HepG2 (cell line): ENCODE measurements around the gene MTTP. TPM values are rescaled to one million over a fixed set of nuclear protein-coding genes. Genes with fewer than 3 reads are reported as not detected.

Experiments used
- ATAC-seq: fragments of 200-7000 bp; cut with Tn5 transposase; 3 replicates; pipeline ENCODE4 v1.9.1; 2020; ENCODE audit warnings: mild to moderate bottlenecking, moderate library complexity
- BruUV-seq: library from RNA; stranded (reverse); fragments of 400-500 nt; replicated peaks from 2 replicates; lab custom pipeline; 2021; lab: Mats Ljungman, UMichigan
- CTCF ChIA-PET: fragments of 300-600 bp; formaldehyde crosslinking; extraction: SDS; loops from one replicate; lab custom pipeline; 2021; ENCODE audit warnings: low total read pairs, inconsistent platforms, low intra/inter-chr PET ratio; lab: Yijun Ruan, JAX
- POLR2A ChIA-PET: fragments of 350-600 bp; sonication (Branson Sonifier 250); formaldehyde crosslinking; loops from one replicate; lab custom pipeline; 2020; ENCODE audit warnings: antibody characterized with exemption, inconsistent platforms; lab: Yijun Ruan, JAX
- DNase-seq: peaks from one replicate; pipeline ENCODE4 v3.0.0-alpha.2; 2015; ENCODE audit warnings: low spot score
- FAIRE-seq: peaks from 3 replicates; lab custom pipeline; 2011; peaks lifted over from hg19 to GRCh38; lab: Jason Lieb, UNC
- H2AFZ ChIP-seq: one replicate; pipeline ENCODE4 v1.6.1; 2011; ENCODE audit warnings: low read length, inconsistent platforms
- H3K27ac ChIP-seq: fragments of 300-600 bp; 3 replicates; pipeline ENCODE4 v1.8.0; 2011; ENCODE audit warnings: mixed run types, mild to moderate bottlenecking, mixed read lengths, low read length, inconsistent platforms; ENCODE audit not compliant: insufficient read depth; ENCODE audit errors: extremely low read length
- H3K27me3 ChIP-seq, 2 experiments: fragments of 200-600 bp in 1 of 2; 2 replicates in 1 of 2; 3 replicates in 1 of 2; pipeline versions ENCODE4 v1.6.0 to v1.8.0; 2011; ENCODE audit warnings: low read length in 2 of 2, mild to moderate bottlenecking in 2 of 2, moderate library complexity in 2 of 2, inconsistent platforms in 1 of 2; ENCODE audit not compliant: insufficient read depth in 2 of 2, control insufficient read depth in 1 of 2
- H3K36me3 ChIP-seq, 2 experiments: fragments of 200-600 bp in 1 of 2; replicated peaks in 1 of 2; 2 replicates in 1 of 2; 3 replicates in 1 of 2; pipeline versions ENCODE4 v1.5.1 to v1.8.0; 2011; ENCODE audit warnings: low read length in 2 of 2, inconsistent platforms in 1 of 2; ENCODE audit not compliant: insufficient read depth in 2 of 2, control insufficient read depth in 1 of 2
- H3K4me1 ChIP-seq: 2 replicates; pipeline ENCODE4 v1.5.1; 2012; ENCODE audit warnings: low read length, inconsistent platforms; ENCODE audit not compliant: insufficient read depth
- H3K4me2 ChIP-seq: 2 replicates; pipeline ENCODE4 v1.6.0; 2011; ENCODE audit warnings: low read depth, low read length, inconsistent platforms
- H3K4me3 ChIP-seq, 3 experiments: fragments of 200-600 bp in 1 of 3; sonication (generic), shearing (Covaris generic) in 1 of 3; replicated peaks in 1 of 3; 2 replicates each; pipeline ENCODE4 v1.5.1; 2011 to 2016; ENCODE audit warnings: low read length in 3 of 3, inconsistent platforms in 2 of 3, low read depth in 2 of 3, mild to moderate bottlenecking in 2 of 3, control low read depth in 1 of 3, mixed read lengths in 1 of 3; ENCODE audit not compliant: insufficient read depth in 1 of 3
- H3K79me2 ChIP-seq: one replicate; pipeline ENCODE4 v1.6.1; 2011; ENCODE audit warnings: low read length, inconsistent platforms; ENCODE audit not compliant: insufficient read depth
- H3K9ac ChIP-seq: 2 replicates; pipeline ENCODE4 v1.6.0; 2011; ENCODE audit warnings: mild to moderate bottlenecking, low read depth, low read length, inconsistent platforms; ENCODE audit not compliant: insufficient read depth
- H3K9me3 ChIP-seq: 2 replicates; pipeline ENCODE4 v1.5.1; 2012; ENCODE audit warnings: mild to moderate bottlenecking, low read length
- H4K20me1 ChIP-seq: 2 replicates; pipeline ENCODE4 v1.6.0; 2011; ENCODE audit warnings: inconsistent platforms, mild to moderate bottlenecking, low read length, moderate library complexity; ENCODE audit not compliant: insufficient read depth
- BRCA1 ChIP-seq: sonication (generic); formaldehyde crosslinking; IDR thresholded peaks from 2 replicates; pipeline ENCODE4 v1.4.0; 2020; ENCODE audit warnings: missing genetic modification reagents
- ZFAT ChIP-seq: sonication (generic); formaldehyde crosslinking; conservative IDR thresholded peaks from 2 replicates; pipeline ENCODE4 v1.8.1; 2023; ENCODE audit warnings: missing genetic modification reagents, inconsistent platforms
- ZNF205 ChIP-seq: IDR thresholded peaks from 2 replicates; pipeline ENCODE4 v1.6.1; 2018; ENCODE audit warnings: missing biosample characterization, missing genetic modification reagents
- ZNF598 ChIP-seq: sonication (generic); formaldehyde crosslinking; IDR thresholded peaks from 2 replicates; pipeline ENCODE4 v1.5.1; 2020; ENCODE audit warnings: mild to moderate bottlenecking, missing genetic modification reagents, borderline replicate concordance
- ZNF616 ChIP-seq: sonication (generic); formaldehyde crosslinking; IDR thresholded peaks from 2 replicates; pipeline ENCODE4 v1.5.0; 2020; ENCODE audit warnings: low read depth, mild to moderate bottlenecking, missing genetic modification reagents
- ZNF788 ChIP-seq: sonication (generic); formaldehyde crosslinking; IDR thresholded peaks from 2 replicates; pipeline ENCODE4 v1.5.0; 2020; ENCODE audit warnings: mild to moderate bottlenecking, missing genetic modification reagents, borderline replicate concordance
- WGBS: methylation state at CpG from one replicate; pipeline ENCODE4 v1.1.6; 2017; ENCODE audit warnings: low lambda C conversion rate; 5-methylcytosine and 5-hydroxymethylcytosine counted together
- in situ Hi-C: cut with HindIII; loops from 2 replicates; pipeline ENCODE4 v1.10.0; 2017; ENCODE audit warnings: low pct_unique_long_range_greater_than_20kb; ENCODE audit not compliant: extremely low pct_ligation_motif_present
- intact Hi-C: fragments of 100-400 bp; cut with micrococcal nuclease; formaldehyde crosslinking; loops from one replicate; pipeline ENCODE4 v1.10.0; 2022; ENCODE audit not compliant: unreplicated experiment
- polyA plus RNA-seq, 8 experiments: library from polyadenylated mRNA; depleted of rRNA in 3 of 8; stranded (reverse) in 7 of 8; unstranded in 1 of 8; fragments of >200 nt; fragmentation: Illumina TruSeq in 4 of 8; extraction: Trizol in 4 of 8; gene quantifications; 2 replicates each; pipeline versions ENCODE4 v1.2.1 to v1.2.3, GENCODE V29; 2011 to 2016; ENCODE audit warnings: low read depth in 4 of 8, missing spikeins in 1 of 8, mixed read lengths in 1 of 8; ENCODE audit not compliant: insufficient read depth in 1 of 8
- total RNA-seq, 5 experiments: library from RNA; depleted of rRNA; stranded (reverse); fragments of >200 nt; fragmentation: Illumina TruSeq; extraction: Trizol; gene quantifications; 2 replicates each; pipeline ENCODE4 v1.2.3, GENCODE V29; 2016; ENCODE audit warnings: low read depth in 1 of 5
- TF ChIP-seq, protein P1 (sequence below): sonication (generic); formaldehyde crosslinking; IDR thresholded peaks from 2 replicates; pipeline ENCODE4 v1.5.0; 2020; ENCODE audit warnings: missing genetic modification reagents
- TF ChIP-seq, protein P2 (sequence below): sonication (generic); formaldehyde crosslinking; IDR thresholded peaks from 2 replicates; pipeline ENCODE4 v1.5.0; 2020; ENCODE audit warnings: mild to moderate bottlenecking, missing genetic modification reagents, borderline replicate concordance
- TF ChIP-seq, protein P3 (sequence below), 2 experiments: sonication (generic) in 1 of 2; formaldehyde crosslinking in 1 of 2; IDR thresholded peaks; 2 replicates each; pipeline versions ENCODE4 v1.4.0 to v1.6.1; 2018 to 2020; ENCODE audit warnings: missing genetic modification reagents in 2 of 2, borderline replicate concordance in 1 of 2, low read depth in 1 of 2, mild to moderate bottlenecking in 1 of 2, missing biosample characterization in 1 of 2

The MTTP gene
- total and polyA plus RNA-seq, 2 of the 13 experiments (the other 11 are each of a cell fraction or from before 2014, with no cell fraction given), result 84.7 to 102 TPM

DNA sequence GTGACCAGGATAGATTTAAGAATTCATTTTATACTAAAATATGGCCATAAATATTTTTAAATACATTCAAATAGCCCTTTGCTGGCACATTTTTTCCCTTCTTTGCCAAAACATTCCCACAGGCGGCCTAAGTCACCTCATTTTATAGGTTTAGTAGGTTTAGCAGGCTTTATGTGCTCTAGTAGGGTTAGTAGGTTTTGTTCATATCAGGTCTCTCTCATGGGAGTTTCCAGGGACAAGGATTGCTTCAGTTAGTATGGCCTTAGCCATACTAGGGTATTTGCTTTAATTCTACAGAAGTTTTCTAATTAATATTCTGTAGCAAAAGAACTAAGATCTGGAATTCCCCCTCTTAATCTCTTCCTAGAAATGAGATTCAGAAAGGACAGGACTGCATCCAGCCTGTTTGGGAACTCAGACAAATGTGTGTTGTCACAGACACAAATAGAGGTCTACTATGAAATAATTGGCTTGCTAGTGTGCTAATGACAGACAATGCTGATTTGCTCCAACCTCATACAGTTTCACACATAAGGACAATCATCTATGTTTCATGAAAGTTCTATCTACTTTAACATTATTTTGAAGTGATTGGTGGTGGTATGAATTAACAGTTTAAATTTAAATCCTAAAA, 772 bp upstream of the MTTP start:
- H3K27me3 ChIP-seq, result no peaks in the 10 kb centered on the region
- H3K4me3 ChIP-seq, result peak overlapping the region in 2 of 3 experiments; percentile 72 to 96; a peak in 2 of 6 replicates
- ChIA-PET POLR2A (interaction anchor here (1.0 to 3.9 kb wide), 2 partner anchors 11 to 373 kb away, joined by 4 to 44 read pairs; partner anchors contain the start of genes DNAJB14 and TRMT10A), CTCF (no interaction called here)
- no peak for FAIRE-seq
- peak; percentile 40 for ATAC-seq
- DNase-seq, result no peak
- H3K36me3 ChIP-seq, result no peaks in the 10 kb centered on the region
- H2AFZ ChIP-seq, result no peak overlapping the region
- H3K9me3 ChIP-seq, result no peaks in the 10 kb centered on the region
- peaks cover 37% of the 10 kb centered on the region for H3K79me2 ChIP-seq
- H3K4me1 ChIP-seq, result peaks cover 53% of the 10 kb centered on the region
- no peaks in the 10 kb centered on the region for H4K20me1 ChIP-seq
- WGBS, result 73% methylated on average over 1 of the region's 1 CpG
- in situ Hi-C loops, result no loop called here
- BruUV-seq, result no TSS peak
- TF ChIP-seq ZNF788 (CRISPR knock-in tag), result no peak
- no peak for TF ChIP-seq ZFAT (CRISPR knock-in tag)
- TF ChIP-seq BRCA1 (CRISPR knock-in tag), result no peak
- TF ChIP-seq ZNF205 (CRISPR knock-in tag), result no peak
- TF ChIP-seq, protein P1, sequence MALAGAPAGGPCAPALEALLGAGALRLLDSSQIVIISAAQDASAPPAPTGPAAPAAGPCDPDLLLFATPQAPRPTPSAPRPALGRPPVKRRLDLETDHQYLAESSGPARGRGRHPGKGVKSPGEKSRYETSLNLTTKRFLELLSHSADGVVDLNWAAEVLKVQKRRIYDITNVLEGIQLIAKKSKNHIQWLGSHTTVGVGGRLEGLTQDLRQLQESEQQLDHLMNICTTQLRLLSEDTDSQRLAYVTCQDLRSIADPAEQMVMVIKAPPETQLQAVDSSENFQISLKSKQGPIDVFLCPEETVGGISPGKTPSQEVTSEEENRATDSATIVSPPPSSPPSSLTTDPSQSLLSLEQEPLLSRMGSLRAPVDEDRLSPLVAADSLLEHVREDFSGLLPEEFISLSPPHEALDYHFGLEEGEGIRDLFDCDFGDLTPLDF (CRISPR knock-in tag), result no peak
- TF ChIP-seq, protein P2, sequence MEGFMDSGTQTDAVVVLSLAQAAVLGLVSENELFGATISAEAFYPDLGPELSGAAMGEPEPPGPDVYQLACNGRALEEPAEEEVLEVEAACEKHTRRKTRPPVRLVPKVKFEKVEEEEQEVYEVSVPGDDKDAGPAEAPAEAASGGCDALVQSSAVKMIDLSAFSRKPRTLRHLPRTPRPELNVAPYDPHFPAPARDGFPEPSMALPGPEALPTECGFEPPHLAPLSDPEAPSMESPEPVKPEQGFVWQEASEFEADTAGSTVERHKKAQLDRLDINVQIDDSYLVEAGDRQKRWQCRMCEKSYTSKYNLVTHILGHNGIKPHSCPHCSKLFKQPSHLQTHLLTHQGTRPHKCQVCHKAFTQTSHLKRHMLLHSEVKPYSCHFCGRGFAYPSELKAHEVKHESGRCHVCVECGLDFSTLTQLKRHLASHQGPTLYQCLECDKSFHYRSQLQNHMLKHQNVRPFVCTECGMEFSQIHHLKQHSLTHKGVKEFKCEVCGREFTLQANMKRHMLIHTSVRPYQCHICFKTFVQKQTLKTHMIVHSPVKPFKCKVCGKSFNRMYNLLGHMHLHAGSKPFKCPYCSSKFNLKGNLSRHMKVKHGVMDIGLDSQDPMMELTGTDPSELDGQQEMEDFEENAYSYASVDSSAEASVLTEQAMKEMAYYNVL, result no peak
- no peak for TF ChIP-seq ZNF598 (CRISPR knock-in tag)
- TF ChIP-seq ZNF616 (CRISPR knock-in tag), result no peak
- TF ChIP-seq, protein P3, sequence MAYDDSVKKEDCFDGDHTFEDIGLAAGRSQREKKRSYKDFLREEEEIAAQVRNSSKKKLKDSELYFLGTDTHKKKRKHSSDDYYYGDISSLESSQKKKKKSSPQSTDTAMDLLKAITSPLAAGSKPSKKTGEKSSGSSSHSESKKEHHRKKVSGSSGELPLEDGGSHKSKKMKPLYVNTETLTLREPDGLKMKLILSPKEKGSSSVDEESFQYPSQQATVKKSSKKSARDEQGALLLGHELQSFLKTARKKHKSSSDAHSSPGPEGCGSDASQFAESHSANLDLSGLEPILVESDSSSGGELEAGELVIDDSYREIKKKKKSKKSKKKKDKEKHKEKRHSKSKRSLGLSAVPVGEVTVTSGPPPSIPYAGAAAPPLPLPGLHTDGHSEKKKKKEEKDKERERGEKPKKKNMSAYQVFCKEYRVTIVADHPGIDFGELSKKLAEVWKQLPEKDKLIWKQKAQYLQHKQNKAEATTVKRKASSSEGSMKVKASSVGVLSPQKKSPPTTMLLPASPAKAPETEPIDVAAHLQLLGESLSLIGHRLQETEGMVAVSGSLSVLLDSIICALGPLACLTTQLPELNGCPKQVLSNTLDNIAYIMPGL (CRISPR knock-in tag; IDR thresholded peaks at IDR 0.05; ENCODE audit: borderline replicate concordance in 1 of 2, low read depth in 1 of 2), result no peak
- TF ChIP-seq, all 625 proteins: peak for 0
- peak overlapping the region; percentile 87 for H3K27ac ChIP-seq
- intact Hi-C loops, result loop anchor here (1.0 kb wide), 1 partner anchor 10 kb away; the partner anchor contains the start of gene TRMT10A
- peak overlapping the region; percentile 65 for H3K4me2 ChIP-seq
- H3K9ac ChIP-seq, result 0 out of 2 replicates have a peak overlapping the region, but pooled peaks have one; percentile 4
